Measurements from ENCODE around the gene UBN1.

The UBN1 gene

GRCh38 chr16:4884972-4885874 is 37.9 kb downstream of the UBN1 start:
- Histone ChIP-seq H3K9ac (ENCODE audit: low read depth in 1 of 2, low read length in 2 of 2) (no peak overlapping the region), H3K9me3 (ENCODE audit: control insufficient read depth in 2 of 2, low read length in 2 of 2) (no peaks in the 10 kb centered on the region), H3K4me1 (ENCODE audit: control insufficient read depth in 2 of 2, insufficient read depth in 2 of 2, low read length in 2 of 2) (no peaks in the 10 kb centered on the region), H3K27me3 (ENCODE audit: control insufficient read depth in 2 of 2, insufficient read depth in 2 of 2, low read length in 2 of 2) (no peaks in the 10 kb centered on the region), H3K27ac (ENCODE audit: low read depth in 2 of 2, low read length in 2 of 2) (no peak overlapping the region), H3K36me3 (ENCODE audit: control insufficient read depth in 2 of 2, insufficient read depth in 2 of 2, low read length in 2 of 2) (peaks cover 65 to 69% of the 10 kb centered on the region in 2 donors), H3K4me3 (ENCODE audit: low read length in 2 of 2) (no peak overlapping the region)

GRCh38 chr16:4886151-4886550 is 38.9 kb downstream of the UBN1 start:
- H3K36me3 ChIP-seq (ENCODE audit: control insufficient read depth in 2 of 2, insufficient read depth in 2 of 2, low read length in 2 of 2): peaks cover 56 to 59% of the 10 kb centered on the region in 2 donors
- H3K4me1 ChIP-seq (ENCODE audit: control insufficient read depth in 2 of 2, insufficient read depth in 2 of 2, low read length in 2 of 2): no peaks in the 10 kb centered on the region
- H3K9ac ChIP-seq (ENCODE audit: low read depth in 1 of 2, low read length in 2 of 2): no peak overlapping the region
- H3K27me3 ChIP-seq (ENCODE audit: control insufficient read depth in 2 of 2, insufficient read depth in 2 of 2, low read length in 2 of 2): no peaks in the 10 kb centered on the region
- no peak overlapping the region for H3K4me3 ChIP-seq (ENCODE audit: low read length in 2 of 2)
- no peak overlapping the region for H3K27ac ChIP-seq (ENCODE audit: low read depth in 2 of 2, low read length in 2 of 2)
- H3K9me3 ChIP-seq (ENCODE audit: control insufficient read depth in 2 of 2, low read length in 2 of 2): no peaks in the 10 kb centered on the region

GRCh38 chr16:4888428-4889135 is 41.3 kb downstream of the UBN1 start:
- Histone ChIP-seq H3K9me3 (ENCODE audit: control insufficient read depth in 2 of 2, low read length in 2 of 2) (no peaks in the 10 kb centered on the region), H3K9ac (ENCODE audit: low read depth in 1 of 2, low read length in 2 of 2) (no peak overlapping the region), H3K4me1 (ENCODE audit: control insufficient read depth in 2 of 2, insufficient read depth in 2 of 2, low read length in 2 of 2) (no peaks in the 10 kb centered on the region), H3K4me3 (ENCODE audit: low read length in 2 of 2) (no peak overlapping the region), H3K27me3 (ENCODE audit: control insufficient read depth in 2 of 2, insufficient read depth in 2 of 2, low read length in 2 of 2) (no peaks in the 10 kb centered on the region), H3K27ac (ENCODE audit: low read depth in 2 of 2, low read length in 2 of 2) (no peak overlapping the region), H3K36me3 (ENCODE audit: control insufficient read depth in 2 of 2, insufficient read depth in 2 of 2, low read length in 2 of 2) (peaks cover 37 to 41% of the 10 kb centered on the region in 2 donors)

GRCh38 chr16:4890026-4890425 is 42.7 kb downstream of the UBN1 start:
- Histone ChIP-seq H3K27me3 (ENCODE audit: control insufficient read depth in 2 of 2, insufficient read depth in 2 of 2, low read length in 2 of 2) (no peaks in the 10 kb centered on the region), H3K4me3 (ENCODE audit: low read length in 2 of 2) (no peak overlapping the region), H3K36me3 (ENCODE audit: control insufficient read depth in 2 of 2, insufficient read depth in 2 of 2, low read length in 2 of 2) (peaks cover 23 to 27% of the 10 kb centered on the region in 2 donors), H3K9ac (ENCODE audit: low read depth in 1 of 2, low read length in 2 of 2) (no peak overlapping the region), H3K9me3 (ENCODE audit: control insufficient read depth in 2 of 2, low read length in 2 of 2) (no peaks in the 10 kb centered on the region), H3K27ac (ENCODE audit: low read depth in 2 of 2, low read length in 2 of 2) (no peak overlapping the region), H3K4me1 (ENCODE audit: control insufficient read depth in 2 of 2, insufficient read depth in 2 of 2, low read length in 2 of 2) (no peaks in the 10 kb centered on the region)

- Histone ChIP-seq H3K9me3 (ENCODE audit: control insufficient read depth in 2 of 2, low read length in 2 of 2) (no peaks in the 10 kb centered on the region), H3K36me3 (ENCODE audit: control insufficient read depth in 2 of 2, insufficient read depth in 2 of 2, low read length in 2 of 2) (peaks cover 16 to 24% of the 10 kb centered on the region in 2 donors), H3K4me1 (ENCODE audit: control insufficient read depth in 2 of 2, insufficient read depth in 2 of 2, low read length in 2 of 2) (no peaks in the 10 kb centered on the region), H3K27ac (ENCODE audit: low read depth in 2 of 2, low read length in 2 of 2) (no peak overlapping the region), H3K9ac (ENCODE audit: low read depth in 1 of 2, low read length in 2 of 2) (no peak overlapping the region), H3K27me3 (ENCODE audit: control insufficient read depth in 2 of 2, insufficient read depth in 2 of 2, low read length in 2 of 2) (no peaks in the 10 kb centered on the region), H3K4me3 (ENCODE audit: low read length in 2 of 2) (no peak overlapping the region)
These were observed 43.4 kb downstream of the UBN1 start for GRCh38 chr16:4890686-4891085.

GRCh38 chr16:4891097-4891885 is 44.0 kb downstream of the UBN1 start:
- H3K4me1 ChIP-seq (ENCODE audit: control insufficient read depth in 2 of 2, insufficient read depth in 2 of 2, low read length in 2 of 2): no peaks in the 10 kb centered on the region
- H3K4me3 ChIP-seq (ENCODE audit: low read length in 2 of 2): no peak overlapping the region
- H3K27ac ChIP-seq (ENCODE audit: low read depth in 2 of 2, low read length in 2 of 2): no peak overlapping the region
- no peaks in the 10 kb centered on the region for H3K9me3 ChIP-seq (ENCODE audit: control insufficient read depth in 2 of 2, low read length in 2 of 2)
- peaks cover 10 to 18% of the 10 kb centered on the region in 2 donors for H3K36me3 ChIP-seq (ENCODE audit: control insufficient read depth in 2 of 2, insufficient read depth in 2 of 2, low read length in 2 of 2)
- no peak overlapping the region for H3K9ac ChIP-seq (ENCODE audit: low read depth in 1 of 2, low read length in 2 of 2)
- no peaks in the 10 kb centered on the region for H3K27me3 ChIP-seq (ENCODE audit: control insufficient read depth in 2 of 2, insufficient read depth in 2 of 2, low read length in 2 of 2)

GRCh38 chr16:4891886-4892216 is 44.6 kb downstream of the UBN1 start:
- Histone ChIP-seq H3K4me3 (ENCODE audit: low read length in 2 of 2) (no peak overlapping the region), H3K27ac (ENCODE audit: low read depth in 2 of 2, low read length in 2 of 2) (no peak overlapping the region)

GRCh38 chr16:4892361-4893102 is 45.3 kb downstream of the UBN1 start:
- H3K36me3 ChIP-seq (ENCODE audit: control insufficient read depth in 2 of 2, insufficient read depth in 2 of 2, low read length in 2 of 2): peaks cover 4 to 9% of the 10 kb centered on the region in 2 donors
- H3K9me3 ChIP-seq (ENCODE audit: control insufficient read depth in 2 of 2, low read length in 2 of 2): no peaks in the 10 kb centered on the region
- no peak overlapping the region for H3K9ac ChIP-seq (ENCODE audit: low read depth in 1 of 2, low read length in 2 of 2)

More at GRCh38 chr16:4891886-4892216, 44.6 kb downstream of the UBN1 start:
- no peaks in the 10 kb centered on the region for H3K27me3 ChIP-seq (ENCODE audit: control insufficient read depth in 2 of 2, insufficient read depth in 2 of 2, low read length in 2 of 2)
- H3K4me1 ChIP-seq (ENCODE audit: control insufficient read depth in 2 of 2, insufficient read depth in 2 of 2, low read length in 2 of 2): no peaks in the 10 kb centered on the region
- H3K9me3 ChIP-seq (ENCODE audit: control insufficient read depth in 2 of 2, low read length in 2 of 2): no peaks in the 10 kb centered on the region
- no peak overlapping the region for H3K9ac ChIP-seq (ENCODE audit: low read depth in 1 of 2, low read length in 2 of 2)
- H3K36me3 ChIP-seq (ENCODE audit: control insufficient read depth in 2 of 2, insufficient read depth in 2 of 2, low read length in 2 of 2): peaks cover 8 to 16% of the 10 kb centered on the region in 2 donors

GRCh38 chr16:4893103-4893862 is 46.0 kb downstream of the UBN1 start:
- H3K9me3 ChIP-seq (ENCODE audit: control insufficient read depth in 2 of 2, low read length in 2 of 2): no peaks in the 10 kb centered on the region
- peaks cover 0 to 3% of the 10 kb centered on the region in 2 donors for H3K36me3 ChIP-seq (ENCODE audit: control insufficient read depth in 2 of 2, insufficient read depth in 2 of 2, low read length in 2 of 2)
- H3K27ac ChIP-seq (ENCODE audit: low read depth in 2 of 2, low read length in 2 of 2): no peak overlapping the region
- no peak overlapping the region for H3K4me3 ChIP-seq (ENCODE audit: low read length in 2 of 2)
- H3K27me3 ChIP-seq (ENCODE audit: control insufficient read depth in 2 of 2, insufficient read depth in 2 of 2, low read length in 2 of 2): no peaks in the 10 kb centered on the region
- H3K4me1 ChIP-seq (ENCODE audit: control insufficient read depth in 2 of 2, insufficient read depth in 2 of 2, low read length in 2 of 2): no peaks in the 10 kb centered on the region
- H3K9ac ChIP-seq (ENCODE audit: low read depth in 1 of 2, low read length in 2 of 2): no peak overlapping the region

More at GRCh38 chr16:4892361-4893102, 45.3 kb downstream of the UBN1 start:
- Histone ChIP-seq H3K27ac (ENCODE audit: low read depth in 2 of 2, low read length in 2 of 2) (no peak overlapping the region), H3K4me1 (ENCODE audit: control insufficient read depth in 2 of 2, insufficient read depth in 2 of 2, low read length in 2 of 2) (no peaks in the 10 kb centered on the region), H3K27me3 (ENCODE audit: control insufficient read depth in 2 of 2, insufficient read depth in 2 of 2, low read length in 2 of 2) (no peaks in the 10 kb centered on the region), H3K4me3 (ENCODE audit: low read length in 2 of 2) (no peak overlapping the region)
